HL-60 (cell line): ENCODE data around the gene NEDD4.

Source experiments
- DNase-seq, 2 experiments: peaks; one replicate each; pipeline ENCODE4 v3.0.0-alpha.2; 2010 to 2020; ENCODE audit warnings: low read depth in 1 of 2, low spot score in 1 of 2
- H3K27ac ChIP-seq: fragments of 250-450 bp; sonication (Bioruptor Pico); replicated peaks from 2 replicates; pipeline ENCODE4 v1.5.1; 2020; ENCODE audit warnings: mild to moderate bottlenecking, moderate library complexity
- H3K27me3 ChIP-seq: fragments of 250-450 bp; sonication (Bioruptor Pico); 2 replicates; pipeline ENCODE4 v1.5.1; 2021; ENCODE audit warnings: mild to moderate bottlenecking, moderate library complexity; ENCODE audit not compliant: insufficient read depth, poor library complexity, severe bottlenecking
- H3K4me3 ChIP-seq: replicated peaks from 2 replicates; pipeline ENCODE4 v1.5.1; 2011; ENCODE audit warnings: mild to moderate bottlenecking, control low read depth, low read length; ENCODE audit not compliant: insufficient read depth
- GABPA ChIP-seq: IDR thresholded peaks from 2 replicates; pipeline ENCODE4 v1.6.1; 2012; ENCODE audit warnings: low read depth
- POLR2AphosphoS5 ChIP-seq: IDR thresholded peaks from 2 replicates; pipeline ENCODE4 v1.6.1; 2012; ENCODE audit warnings: low read depth
- REST ChIP-seq: IDR thresholded peaks from 2 replicates; pipeline ENCODE4 v1.6.1; 2012; ENCODE audit warnings: low read depth; ENCODE audit not compliant: insufficient replicate concordance
- SPI1 ChIP-seq: IDR thresholded peaks from 2 replicates; pipeline ENCODE4 v1.6.1; 2012; ENCODE audit warnings: low read depth, mild to moderate bottlenecking, borderline replicate concordance
- TF ChIP-seq, protein P1 (sequence below): IDR thresholded peaks from one replicate; pipeline ENCODE4 v1.5.1; 2011; ENCODE audit warnings: low read length, control low read depth, inconsistent platforms; ENCODE audit not compliant: insufficient read depth

NEDD4 gene

GRCh38 chr15:55891196-55891595, 102.2 kb downstream of the NEDD4 start:
- Histone ChIP-seq H3K27me3 (no peaks in the 10 kb centered on the region), H3K27ac (no peak overlapping the region), H3K4me3 (no peak overlapping the region)
- DNase-seq: no peak
- TF ChIP-seq SPI1: no peak
- no peak for TF ChIP-seq GABPA
- TF ChIP-seq, protein P1, sequence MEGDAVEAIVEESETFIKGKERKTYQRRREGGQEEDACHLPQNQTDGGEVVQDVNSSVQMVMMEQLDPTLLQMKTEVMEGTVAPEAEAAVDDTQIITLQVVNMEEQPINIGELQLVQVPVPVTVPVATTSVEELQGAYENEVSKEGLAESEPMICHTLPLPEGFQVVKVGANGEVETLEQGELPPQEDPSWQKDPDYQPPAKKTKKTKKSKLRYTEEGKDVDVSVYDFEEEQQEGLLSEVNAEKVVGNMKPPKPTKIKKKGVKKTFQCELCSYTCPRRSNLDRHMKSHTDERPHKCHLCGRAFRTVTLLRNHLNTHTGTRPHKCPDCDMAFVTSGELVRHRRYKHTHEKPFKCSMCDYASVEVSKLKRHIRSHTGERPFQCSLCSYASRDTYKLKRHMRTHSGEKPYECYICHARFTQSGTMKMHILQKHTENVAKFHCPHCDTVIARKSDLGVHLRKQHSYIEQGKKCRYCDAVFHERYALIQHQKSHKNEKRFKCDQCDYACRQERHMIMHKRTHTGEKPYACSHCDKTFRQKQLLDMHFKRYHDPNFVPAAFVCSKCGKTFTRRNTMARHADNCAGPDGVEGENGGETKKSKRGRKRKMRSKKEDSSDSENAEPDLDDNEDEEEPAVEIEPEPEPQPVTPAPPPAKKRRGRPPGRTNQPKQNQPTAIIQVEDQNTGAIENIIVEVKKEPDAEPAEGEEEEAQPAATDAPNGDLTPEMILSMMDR: no peak
- no peak for TF ChIP-seq POLR2AphosphoS5
- no peak for TF ChIP-seq REST

GRCh38 chr15:55884223-55884622, 109.2 kb downstream of the NEDD4 start:
- no peaks in the 10 kb centered on the region for H3K27me3 ChIP-seq
- no peak overlapping the region for H3K27ac ChIP-seq

GRCh38 chr15:55879181-55879580, 114.2 kb downstream of the NEDD4 start:
- no peak overlapping the region for H3K27ac ChIP-seq
- no peak for DNase-seq
- no peaks in the 10 kb centered on the region for H3K27me3 ChIP-seq
- TF ChIP-seq GABPA (no peak), SPI1 (no peak), REST (no peak), POLR2AphosphoS5 (no peak)
- TF ChIP-seq, protein P1: no peak
- H3K4me3 ChIP-seq: no peak overlapping the region

More at GRCh38 chr15:55884223-55884622, 109.2 kb downstream of the NEDD4 start:
- no peak overlapping the region for H3K4me3 ChIP-seq
- no peak for DNase-seq
- TF ChIP-seq SPI1 (no peak), GABPA (no peak), POLR2AphosphoS5 (no peak), REST (no peak)
- TF ChIP-seq, protein P1: no peak
